Measurements from ENCODE around the gene PTPRA. TPM values are rescaled to one million over a fixed set of nuclear protein-coding genes. Genes with fewer than 3 reads are reported as not detected.

PTPRA gene
- total RNA-seq, 1 donor from 2014 or later = 54.3 TPM

DNA sequence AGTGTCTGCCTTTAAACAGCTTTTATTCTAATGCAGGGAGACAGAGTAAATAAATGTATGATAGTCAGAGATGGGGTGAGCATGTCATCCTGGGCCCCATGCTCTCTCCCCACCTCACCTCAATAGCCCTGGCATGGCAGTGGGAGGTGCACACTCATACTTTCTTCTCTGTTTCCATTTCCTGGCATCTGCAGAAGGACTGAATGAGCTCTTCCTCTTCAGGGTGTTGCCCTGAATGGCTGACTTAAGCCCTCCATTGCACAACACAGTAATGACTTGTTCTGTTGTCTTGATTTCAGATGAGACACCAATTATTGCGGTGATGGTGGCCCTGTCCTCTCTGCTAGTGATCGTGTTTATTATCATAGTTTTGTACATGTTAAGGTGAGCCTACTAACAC is 113.2 kb downstream of the PTPRA start:
- no peak overlapping the region for H3K4me3 Mint-ChIP-seq (ENCODE audit: unreplicated experiment)
- DNase-seq (ENCODE audit: low spot score) = no peak

DNA sequence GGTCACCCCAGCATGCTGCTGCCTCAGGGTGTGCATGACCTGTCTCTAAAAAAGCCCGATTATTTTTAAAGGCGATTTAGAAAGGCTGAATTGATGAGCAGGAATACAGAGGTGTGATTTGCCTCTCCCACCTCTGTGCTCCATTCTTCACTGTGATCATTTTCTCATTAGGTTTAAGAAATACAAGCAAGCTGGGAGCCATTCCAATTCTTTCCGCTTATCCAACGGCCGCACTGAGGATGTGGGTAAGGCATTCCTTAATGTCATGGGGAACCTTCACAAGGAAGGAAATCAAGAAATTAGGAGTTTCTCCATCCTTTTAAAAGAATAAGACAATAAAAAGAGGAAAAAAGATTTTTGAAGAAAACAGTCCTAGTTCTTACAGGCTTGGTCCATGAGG is 114.6 kb downstream of the PTPRA start:
- Mint-ChIP-seq H3K27me3 (ENCODE audit: low read depth) (no peaks in the 10 kb centered on the region), H3K4me1 (ENCODE audit: low read depth) (no peaks in the 10 kb centered on the region), H3K4me3 (ENCODE audit: unreplicated experiment) (no peak overlapping the region), H3K36me3 (ENCODE audit: low read depth) (peaks cover 34% of the 10 kb centered on the region), H3K9me3 (ENCODE audit: low read depth) (no peaks in the 10 kb centered on the region), H3K27ac (ENCODE audit: unreplicated experiment) (no peak overlapping the region)
- no peak for DNase-seq (ENCODE audit: low spot score)
- TF ChIP-seq, protein P1, sequence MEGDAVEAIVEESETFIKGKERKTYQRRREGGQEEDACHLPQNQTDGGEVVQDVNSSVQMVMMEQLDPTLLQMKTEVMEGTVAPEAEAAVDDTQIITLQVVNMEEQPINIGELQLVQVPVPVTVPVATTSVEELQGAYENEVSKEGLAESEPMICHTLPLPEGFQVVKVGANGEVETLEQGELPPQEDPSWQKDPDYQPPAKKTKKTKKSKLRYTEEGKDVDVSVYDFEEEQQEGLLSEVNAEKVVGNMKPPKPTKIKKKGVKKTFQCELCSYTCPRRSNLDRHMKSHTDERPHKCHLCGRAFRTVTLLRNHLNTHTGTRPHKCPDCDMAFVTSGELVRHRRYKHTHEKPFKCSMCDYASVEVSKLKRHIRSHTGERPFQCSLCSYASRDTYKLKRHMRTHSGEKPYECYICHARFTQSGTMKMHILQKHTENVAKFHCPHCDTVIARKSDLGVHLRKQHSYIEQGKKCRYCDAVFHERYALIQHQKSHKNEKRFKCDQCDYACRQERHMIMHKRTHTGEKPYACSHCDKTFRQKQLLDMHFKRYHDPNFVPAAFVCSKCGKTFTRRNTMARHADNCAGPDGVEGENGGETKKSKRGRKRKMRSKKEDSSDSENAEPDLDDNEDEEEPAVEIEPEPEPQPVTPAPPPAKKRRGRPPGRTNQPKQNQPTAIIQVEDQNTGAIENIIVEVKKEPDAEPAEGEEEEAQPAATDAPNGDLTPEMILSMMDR (IDR thresholded peaks at IDR 0.05) = no peak

More for the DNA sequence above, 113.2 kb downstream of the PTPRA start:
- Mint-ChIP-seq H3K27ac (ENCODE audit: unreplicated experiment) (no peak overlapping the region), H3K9me3 (ENCODE audit: low read depth) (no peaks in the 10 kb centered on the region), H3K4me1 (ENCODE audit: low read depth) (no peaks in the 10 kb centered on the region), H3K36me3 (ENCODE audit: low read depth) (peaks cover 26% of the 10 kb centered on the region), H3K27me3 (ENCODE audit: low read depth) (no peaks in the 10 kb centered on the region)
- TF ChIP-seq, protein P1 (IDR thresholded peaks at IDR 0.05) = no peak

DNA sequence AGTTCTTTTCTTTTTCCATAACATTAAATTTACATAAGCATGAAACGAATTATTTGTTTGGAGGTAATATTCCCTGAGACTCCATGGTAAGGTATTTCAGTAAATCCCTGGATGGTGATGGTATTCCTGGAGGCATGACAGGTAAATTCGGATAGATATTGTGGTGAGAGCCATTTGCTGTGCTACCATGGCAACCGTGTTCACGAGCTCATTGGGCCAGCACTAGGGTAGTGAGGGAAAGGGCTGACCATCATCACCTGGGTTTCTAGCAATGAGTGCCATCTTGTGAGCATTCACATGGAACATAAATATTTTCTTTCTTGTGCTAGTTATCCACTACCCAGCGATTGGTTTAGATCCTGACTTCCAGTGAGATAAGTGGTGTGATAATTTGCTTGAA is 118.3 kb downstream of the PTPRA start:
- no peaks in the 10 kb centered on the region for H3K4me1 Mint-ChIP-seq (ENCODE audit: low read depth)
- H3K4me3 Mint-ChIP-seq (ENCODE audit: unreplicated experiment) = no peak overlapping the region
- no peaks in the 10 kb centered on the region for H3K9me3 Mint-ChIP-seq (ENCODE audit: low read depth)
- DNase-seq (ENCODE audit: low spot score) = no peak
- H3K27ac Mint-ChIP-seq (ENCODE audit: unreplicated experiment) = no peak overlapping the region
- H3K27me3 Mint-ChIP-seq (ENCODE audit: low read depth) = no peaks in the 10 kb centered on the region
- TF ChIP-seq, protein P1 (IDR thresholded peaks at IDR 0.05) = no peak
- H3K36me3 Mint-ChIP-seq (ENCODE audit: low read depth) = peaks cover 39% of the 10 kb centered on the region

DNA sequence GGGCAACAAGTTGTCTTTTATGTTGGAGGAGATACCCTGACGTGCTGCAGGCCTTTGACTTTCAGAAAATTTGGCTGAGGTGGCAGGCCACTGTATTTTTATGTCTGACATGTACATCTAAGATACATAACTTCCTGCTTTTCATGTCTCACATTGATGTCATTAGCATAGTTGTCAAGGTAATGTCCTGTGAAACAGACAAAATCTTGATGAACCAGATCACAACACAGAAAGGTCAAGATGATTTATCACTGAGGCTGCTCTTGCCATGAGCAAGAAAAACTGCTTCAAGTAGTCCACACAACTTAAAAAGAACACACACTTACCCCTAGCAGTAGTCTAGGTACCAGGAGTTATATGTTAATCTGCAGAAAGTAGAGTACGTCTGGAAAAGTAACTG is 120.0 kb downstream of the PTPRA start:
- TF ChIP-seq, protein P1 (IDR thresholded peaks at IDR 0.05) = no peak
- Mint-ChIP-seq H3K27me3 (ENCODE audit: low read depth) (no peaks in the 10 kb centered on the region), H3K4me3 (ENCODE audit: unreplicated experiment) (no peak overlapping the region), H3K9me3 (ENCODE audit: low read depth) (no peaks in the 10 kb centered on the region), H3K27ac (ENCODE audit: unreplicated experiment) (no peak overlapping the region), H3K4me1 (ENCODE audit: low read depth) (no peaks in the 10 kb centered on the region), H3K36me3 (ENCODE audit: low read depth) (peaks cover 35% of the 10 kb centered on the region)
- no peak for DNase-seq (ENCODE audit: low spot score)

DNA sequence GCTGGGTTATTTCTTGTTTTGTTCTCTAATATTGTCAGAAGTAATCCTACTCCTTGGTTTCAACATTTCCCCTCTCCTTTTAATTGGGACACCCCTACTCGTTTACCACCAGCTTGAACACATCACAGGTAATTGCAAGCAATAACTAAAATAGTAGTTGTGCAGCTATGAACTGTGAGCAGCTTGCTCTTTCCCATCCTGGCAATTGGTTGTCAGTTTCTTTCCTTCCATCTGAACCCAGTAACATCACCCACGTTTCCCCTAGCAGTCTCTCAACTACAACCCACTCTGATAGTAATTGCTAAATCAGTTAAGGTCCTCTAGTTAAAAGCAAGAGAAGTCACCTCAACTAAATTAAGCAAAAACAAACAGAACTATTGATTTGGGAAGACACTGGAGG is 122.5 kb downstream of the PTPRA start:
- peaks cover 20% of the 10 kb centered on the region for H3K36me3 Mint-ChIP-seq (ENCODE audit: low read depth)
- no peak overlapping the region for H3K4me3 Mint-ChIP-seq (ENCODE audit: unreplicated experiment)
- H3K4me1 Mint-ChIP-seq (ENCODE audit: low read depth) = no peaks in the 10 kb centered on the region
- TF ChIP-seq, protein P1 (IDR thresholded peaks at IDR 0.05) = no peak
- no peak for DNase-seq (ENCODE audit: low spot score)
- no peak overlapping the region for H3K27ac Mint-ChIP-seq (ENCODE audit: unreplicated experiment)
- H3K9me3 Mint-ChIP-seq (ENCODE audit: low read depth) = no peaks in the 10 kb centered on the region
- no peaks in the 10 kb centered on the region for H3K27me3 Mint-ChIP-seq (ENCODE audit: low read depth)
